ENCODE measurements around the gene GPR62.

The GPR62 gene

DNA sequence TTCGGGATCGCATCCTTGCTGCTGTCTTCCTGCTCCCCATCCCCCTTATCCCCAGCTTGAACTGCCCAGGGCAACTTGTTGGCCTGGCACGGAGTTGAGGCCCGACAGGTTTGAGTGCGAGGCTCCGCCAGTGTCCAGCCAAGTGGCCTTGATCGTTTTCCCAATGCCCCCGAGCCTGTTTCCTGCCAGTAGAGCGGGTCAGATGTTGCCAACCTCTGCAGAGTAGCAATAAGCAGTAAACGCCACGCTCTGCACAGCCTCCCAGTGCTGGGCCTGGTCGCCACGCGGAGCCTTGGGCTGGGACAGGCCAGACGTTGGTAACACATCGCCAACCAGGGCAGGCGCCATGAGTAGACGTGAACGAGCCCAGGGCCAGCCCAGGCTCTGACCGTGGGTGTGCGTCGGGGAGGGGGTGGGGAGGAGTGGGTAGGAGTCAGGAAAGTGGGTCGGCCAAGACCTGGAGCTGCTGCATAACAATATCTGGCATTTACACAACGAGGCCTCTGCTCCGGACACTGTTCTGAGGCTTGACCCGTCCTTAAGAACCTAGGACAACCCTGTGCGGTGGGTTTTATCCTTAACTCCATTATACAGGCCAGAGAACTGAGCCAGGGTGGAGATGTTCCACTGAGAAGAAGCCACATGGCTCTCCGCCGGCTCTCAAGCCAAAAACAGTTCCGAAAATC lies 19.2 kb downstream of the GPR62 start:
- DNase-seq (ENCODE audit: low spot score): no peak
- in situ Hi-C loops (cut with MboI; ENCODE audit: low pct_unique_long_range_greater_than_20kb, low sequenced_read_pairs, unreplicated experiment): no loop called here
- TF ChIP-seq, protein P1, sequence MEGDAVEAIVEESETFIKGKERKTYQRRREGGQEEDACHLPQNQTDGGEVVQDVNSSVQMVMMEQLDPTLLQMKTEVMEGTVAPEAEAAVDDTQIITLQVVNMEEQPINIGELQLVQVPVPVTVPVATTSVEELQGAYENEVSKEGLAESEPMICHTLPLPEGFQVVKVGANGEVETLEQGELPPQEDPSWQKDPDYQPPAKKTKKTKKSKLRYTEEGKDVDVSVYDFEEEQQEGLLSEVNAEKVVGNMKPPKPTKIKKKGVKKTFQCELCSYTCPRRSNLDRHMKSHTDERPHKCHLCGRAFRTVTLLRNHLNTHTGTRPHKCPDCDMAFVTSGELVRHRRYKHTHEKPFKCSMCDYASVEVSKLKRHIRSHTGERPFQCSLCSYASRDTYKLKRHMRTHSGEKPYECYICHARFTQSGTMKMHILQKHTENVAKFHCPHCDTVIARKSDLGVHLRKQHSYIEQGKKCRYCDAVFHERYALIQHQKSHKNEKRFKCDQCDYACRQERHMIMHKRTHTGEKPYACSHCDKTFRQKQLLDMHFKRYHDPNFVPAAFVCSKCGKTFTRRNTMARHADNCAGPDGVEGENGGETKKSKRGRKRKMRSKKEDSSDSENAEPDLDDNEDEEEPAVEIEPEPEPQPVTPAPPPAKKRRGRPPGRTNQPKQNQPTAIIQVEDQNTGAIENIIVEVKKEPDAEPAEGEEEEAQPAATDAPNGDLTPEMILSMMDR (IDR thresholded peaks at IDR 0.05; ENCODE audit: extremely low read depth, insufficient read depth, missing control alignments): peak; percentile 6

DNA sequence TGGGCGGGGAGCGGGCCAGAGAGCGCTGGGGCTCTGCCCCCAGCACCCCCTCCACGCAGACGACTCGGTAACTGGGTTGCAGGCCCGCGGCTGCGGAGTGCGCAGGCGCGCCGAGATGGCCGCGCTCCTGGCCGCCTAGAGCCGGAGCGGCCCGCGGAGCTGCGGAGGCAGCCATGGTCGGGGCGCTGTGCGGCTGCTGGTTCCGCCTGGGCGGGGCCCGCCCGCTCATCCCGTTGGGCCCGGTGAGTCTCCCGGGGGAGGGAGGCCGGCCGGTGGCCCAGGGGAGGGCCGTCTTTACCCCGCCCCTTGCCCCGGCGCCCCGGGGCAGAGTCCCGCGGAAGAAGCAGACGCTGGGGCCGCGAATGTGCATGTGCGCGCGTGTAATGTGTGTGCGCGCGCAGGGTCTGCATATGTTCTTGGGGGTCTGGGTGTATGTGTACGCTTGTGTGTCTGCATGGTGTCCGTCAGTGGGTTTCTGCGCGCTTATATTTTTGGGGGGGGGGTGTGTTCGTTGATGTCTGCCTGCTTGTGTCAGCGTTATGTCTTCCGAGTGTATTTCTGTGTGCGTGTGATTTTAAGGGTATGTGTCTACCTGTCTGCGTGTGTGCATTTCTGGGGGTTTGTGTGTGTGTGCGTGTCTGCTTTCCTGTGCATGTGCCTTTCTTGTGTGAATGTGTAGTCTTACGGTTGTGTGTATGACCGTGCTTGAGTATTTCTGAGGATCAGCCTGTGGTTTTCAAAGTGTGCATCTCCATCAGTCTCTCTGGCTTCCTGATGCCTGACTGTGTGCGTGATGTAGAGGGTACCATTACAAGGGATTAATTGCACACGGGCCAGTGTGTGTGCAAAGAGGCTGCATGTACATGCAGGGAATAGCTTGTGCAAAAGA lies 20.0 kb downstream of the GPR62 start, which contains the start of gene ABHD14A:
Gene ABHD14A (plus strand): TSS at position 102 of the 889 bp plus-strand sequence. CDS start 72 bp downstream, at position 174.
- peak; percentile 94 for DNase-seq (ENCODE audit: low spot score)
- TF ChIP-seq, protein P1 (IDR thresholded peaks at IDR 0.05; ENCODE audit: extremely low read depth, insufficient read depth, missing control alignments): peak; percentile 3
- in situ Hi-C loops (cut with MboI; ENCODE audit: low pct_unique_long_range_greater_than_20kb, low sequenced_read_pairs, unreplicated experiment): no loop called here

DNA sequence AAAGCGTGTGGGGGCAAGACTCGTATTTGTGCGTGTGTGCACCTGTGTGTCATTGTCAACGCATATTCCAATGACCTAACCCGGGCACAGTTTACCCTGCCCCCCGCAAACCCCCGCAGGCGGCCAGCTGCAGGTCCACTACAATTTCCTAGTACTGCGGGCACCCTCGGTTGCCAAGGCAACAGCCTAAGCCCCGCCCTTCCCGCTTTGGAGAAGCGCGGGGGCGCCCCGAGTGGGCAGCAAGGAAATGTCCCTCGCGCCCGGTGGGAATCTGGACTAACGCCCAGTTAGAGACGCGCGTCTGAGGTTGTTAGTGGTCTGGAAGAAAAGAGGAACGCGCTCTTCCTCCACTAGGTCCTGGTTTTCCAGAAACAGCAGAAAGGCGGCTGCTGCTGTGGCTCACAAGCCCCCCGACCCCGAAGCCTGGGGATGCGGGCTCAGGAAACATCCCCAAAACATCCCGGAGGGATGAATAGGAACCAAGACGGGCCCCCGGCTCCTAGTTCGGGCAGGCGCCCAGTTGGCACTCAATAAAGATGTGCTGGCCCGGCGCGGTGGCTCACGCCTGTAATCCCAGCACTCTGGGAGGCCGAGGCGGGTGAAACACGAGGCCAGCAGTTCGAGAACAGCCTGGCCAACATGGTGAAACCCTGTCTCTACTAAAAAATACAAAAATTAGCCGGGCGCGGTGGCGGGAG lies 20.8 kb downstream of the GPR62 start:
- in situ Hi-C loops (cut with MboI; ENCODE audit: low pct_unique_long_range_greater_than_20kb, low sequenced_read_pairs, unreplicated experiment): no loop called here
- TF ChIP-seq, protein P1 (IDR thresholded peaks at IDR 0.05; ENCODE audit: extremely low read depth, insufficient read depth, missing control alignments): peak; percentile 25
- no peak for DNase-seq (ENCODE audit: low spot score)

DNA sequence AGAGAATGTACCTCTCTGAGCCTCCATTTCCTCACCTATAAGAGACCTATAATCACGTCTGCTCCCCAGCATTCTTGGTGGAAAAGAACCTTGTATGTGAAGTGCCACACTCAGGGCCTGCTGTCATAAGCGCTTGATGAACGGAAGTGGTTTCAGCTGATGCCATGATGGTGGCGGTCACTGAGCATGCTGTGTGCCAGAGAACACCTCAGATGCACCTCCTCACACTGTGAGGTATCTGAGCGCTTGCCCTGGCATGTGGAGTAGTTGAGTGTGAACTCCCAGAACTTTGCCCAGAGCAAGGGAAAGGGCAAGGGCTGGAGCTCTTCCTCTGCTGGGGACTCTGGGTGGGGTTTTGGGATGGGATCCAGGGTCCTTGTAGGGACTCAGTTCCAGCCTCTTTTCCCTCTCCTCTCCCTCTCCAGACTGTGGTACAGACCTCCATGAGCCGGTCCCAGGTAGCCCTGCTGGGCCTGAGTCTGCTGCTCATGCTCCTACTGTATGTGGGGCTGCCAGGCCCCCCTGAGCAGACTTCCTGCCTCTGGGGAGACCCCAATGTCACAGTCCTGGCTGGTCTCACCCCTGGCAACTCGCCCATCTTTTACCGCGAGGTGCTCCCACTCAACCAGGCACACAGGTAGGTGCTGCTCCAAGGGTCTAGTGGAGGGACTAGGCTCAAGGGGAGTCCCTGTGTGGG lies 22.4 kb downstream of the GPR62 start:
- in situ Hi-C loops (cut with MboI; ENCODE audit: low pct_unique_long_range_greater_than_20kb, low sequenced_read_pairs, unreplicated experiment): no loop called here
- DNase-seq (ENCODE audit: low spot score): no peak
- TF ChIP-seq, protein P1 (IDR thresholded peaks at IDR 0.05; ENCODE audit: extremely low read depth, insufficient read depth, missing control alignments): no peak

DNA sequence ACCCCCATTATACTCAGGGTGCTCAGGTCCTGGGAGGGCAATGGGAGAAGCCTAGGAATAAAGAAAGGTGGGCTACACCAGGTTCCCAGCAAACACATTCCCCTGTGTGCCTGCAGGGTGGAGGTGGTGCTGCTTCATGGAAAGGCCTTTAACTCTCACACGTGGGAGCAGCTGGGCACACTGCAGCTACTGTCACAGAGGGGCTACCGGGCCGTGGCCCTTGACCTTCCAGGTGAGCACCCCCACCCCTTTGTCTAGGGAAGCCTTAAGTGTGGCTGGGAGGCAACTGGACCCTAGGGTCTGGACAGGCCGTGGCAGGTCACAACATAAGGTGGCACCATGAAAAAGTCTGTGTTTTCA lies 22.9 kb downstream of the GPR62 start:
- TF ChIP-seq, protein P1 (IDR thresholded peaks at IDR 0.05; ENCODE audit: extremely low read depth, insufficient read depth, missing control alignments): no peak
- in situ Hi-C loops (cut with MboI; ENCODE audit: low pct_unique_long_range_greater_than_20kb, low sequenced_read_pairs, unreplicated experiment): no loop called here
- no peak for DNase-seq (ENCODE audit: low spot score)

DNA sequence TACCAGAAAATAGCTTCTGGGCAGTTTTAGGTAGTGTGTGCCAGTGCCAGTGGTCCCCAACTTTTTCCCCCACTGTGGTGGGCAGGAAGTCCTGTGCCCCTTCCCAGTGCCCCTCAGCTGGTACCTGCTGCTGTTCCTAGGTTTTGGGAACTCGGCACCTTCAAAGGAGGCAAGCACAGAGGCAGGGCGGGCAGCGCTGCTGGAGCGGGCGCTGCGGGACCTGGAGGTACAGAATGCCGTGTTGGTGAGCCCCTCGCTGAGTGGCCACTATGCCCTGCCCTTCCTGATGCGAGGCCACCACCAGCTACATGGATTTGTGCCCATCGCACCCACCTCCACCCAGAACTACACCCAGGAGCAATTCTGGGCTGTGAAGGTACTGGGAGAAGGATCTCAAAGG lies 25.1 kb downstream of the GPR62 start:
- TF ChIP-seq, protein P1 (IDR thresholded peaks at IDR 0.05; ENCODE audit: extremely low read depth, insufficient read depth, missing control alignments): no peak
- DNase-seq (ENCODE audit: low spot score): no peak
- in situ Hi-C loops (cut with MboI; ENCODE audit: low pct_unique_long_range_greater_than_20kb, low sequenced_read_pairs, unreplicated experiment): no loop called here
